ENCODE measurements around the gene CTDSPL2.

DNA sequence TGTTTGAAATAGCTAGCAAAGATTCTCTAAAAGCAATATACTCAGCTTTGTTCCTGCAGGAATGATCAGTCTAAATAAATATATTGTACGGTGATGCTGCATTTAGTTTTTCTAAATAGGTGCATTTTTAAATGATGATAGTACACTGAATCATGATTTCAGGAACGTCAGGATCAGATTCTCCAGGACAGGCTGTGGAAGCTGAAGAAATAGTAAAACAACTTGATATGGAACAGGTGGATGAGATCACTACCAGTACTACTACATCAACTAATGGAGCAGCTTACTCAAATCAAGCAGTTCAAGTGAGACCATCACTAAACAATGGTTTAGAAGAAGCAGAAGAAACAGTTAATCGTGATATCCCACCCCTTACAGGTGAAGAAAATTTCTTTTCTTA is 63.2 kb downstream of the CTDSPL2 start:
- no peak for TF ChIP-seq GATA3 (IDR thresholded peaks at IDR 0.05; ENCODE audit: low read depth, low read length)
- TF ChIP-seq GATA2 (IDR thresholded peaks at IDR 0.05; ENCODE audit: low read depth, low read length): no peak

Measured in SH-SY5Y (cell line).